SH-SY5Y (cell line): Measurements from ENCODE around the gene SIRPD.

Source experiments
- GATA2 ChIP-seq: IDR thresholded peaks from 2 replicates; pipeline ENCODE4 v1.6.1; 2011; ENCODE audit warnings: mild to moderate bottlenecking, low read depth, low read length
- GATA3 ChIP-seq: IDR thresholded peaks from 2 replicates; pipeline ENCODE4 v1.6.1; 2011; ENCODE audit warnings: low read depth, mild to moderate bottlenecking, low read length, moderate library complexity

- TF ChIP-seq GATA2, result no peak
- no peak for TF ChIP-seq GATA3
Observed at GRCh38 chr20:1533059-1533458, 24.4 kb downstream of the SIRPD start.
